GM19023 (cell line): ENCODE data around the gene ECI1.

Source experiments
- ATAC-seq: cut with Tn5 transposase; IDR thresholded peaks from one replicate; pipeline ENCODE4 v1.9.1; 2021; ENCODE audit warnings: mild to moderate bottlenecking, moderate library complexity; ENCODE audit not compliant: unreplicated experiment

Gene ECI1

GRCh38 chr16:2197765-2198164 lies 53.6 kb downstream of the ECI1 start:
- no peak for ATAC-seq

GRCh38 chr16:2196981-2197511 lies 54.3 kb downstream of the ECI1 start:
- no peak for ATAC-seq

GRCh38 chr16:2196162-2196980 lies 55.0 kb downstream of the ECI1 start, which contains the start of gene CASKIN1:
Gene CASKIN1, minus strand, starts transcription at chr16:2196605. Its CDS starts 173 bp downstream, at chr16:2196432.
- ATAC-seq, result no peak

- ATAC-seq, result no peak
These were observed 55.8 kb downstream of the ECI1 start for GRCh38 chr16:2195322-2196161.

- no peak for ATAC-seq
These were observed 56.5 kb downstream of the ECI1 start for GRCh38 chr16:2194852-2195321.

GRCh38 chr16:2194166-2194834 lies 57.1 kb downstream of the ECI1 start:
- no peak for ATAC-seq

DNA sequence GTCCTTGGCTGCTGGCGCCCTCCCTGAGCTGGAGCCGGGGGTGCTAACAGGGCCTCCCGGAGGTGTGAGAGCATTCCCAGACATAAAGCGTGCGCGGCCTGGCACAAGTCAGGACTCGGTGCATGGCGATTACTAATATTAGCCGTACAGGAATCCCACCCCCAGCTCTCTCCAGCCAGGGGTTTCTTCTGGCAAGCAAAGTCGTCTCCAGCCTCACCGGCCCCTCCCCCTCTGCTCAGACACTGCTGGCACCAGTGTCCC lies 60.0 kb downstream of the ECI1 start:
- no peak for ATAC-seq

- ATAC-seq, result no peak
These were observed 60.5 kb downstream of the ECI1 start for GRCh38 chr16:2190659-2191445.

GRCh38 chr16:2190002-2190658 lies 61.3 kb downstream of the ECI1 start:
- ATAC-seq, result no peak
